Effector CD4-positive, alpha-beta T cell (primary cell): ENCODE results near the gene UBR1.
"Not testable (repeated sequence)": the region's sequence is repeated elsewhere in the genome, so short reads cannot be mapped to it uniquely, and the experiment has no call there.

ENCODE experiments used
- DNase-seq: peaks from one replicate; pipeline ENCODE4 v3.0.0-alpha.2; 2020

Gene UBR1

GRCh38 chr15:42964476-42964875 is 141.4 kb downstream of the UBR1 start:
- no peak for DNase-seq

- no peak for DNase-seq
Observed at GRCh38 chr15:42955518-42955917, 150.3 kb downstream of the UBR1 start.

GRCh38 chr15:42954291-42954690 is 151.5 kb downstream of the UBR1 start:
- no peak for DNase-seq

DNA sequence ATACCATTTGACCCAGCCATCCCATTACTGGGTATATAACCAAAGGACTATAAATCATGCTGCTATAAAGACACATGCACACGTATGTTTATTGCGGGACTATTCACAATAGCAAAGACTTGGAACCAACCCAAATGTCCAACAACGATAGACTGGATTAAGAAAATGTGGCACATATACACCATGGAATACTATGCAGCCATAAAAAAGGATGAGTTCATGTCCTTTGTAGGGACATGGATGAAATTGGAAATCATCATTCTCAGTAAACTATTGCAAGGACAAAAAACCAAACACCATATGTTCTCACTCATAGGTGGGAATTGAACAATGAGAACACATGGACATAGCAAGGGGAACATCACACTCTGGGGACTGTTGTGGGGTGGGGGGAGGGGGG is 156.9 kb downstream of the UBR1 start:
- DNase-seq, result not testable (repeated sequence)

DNA sequence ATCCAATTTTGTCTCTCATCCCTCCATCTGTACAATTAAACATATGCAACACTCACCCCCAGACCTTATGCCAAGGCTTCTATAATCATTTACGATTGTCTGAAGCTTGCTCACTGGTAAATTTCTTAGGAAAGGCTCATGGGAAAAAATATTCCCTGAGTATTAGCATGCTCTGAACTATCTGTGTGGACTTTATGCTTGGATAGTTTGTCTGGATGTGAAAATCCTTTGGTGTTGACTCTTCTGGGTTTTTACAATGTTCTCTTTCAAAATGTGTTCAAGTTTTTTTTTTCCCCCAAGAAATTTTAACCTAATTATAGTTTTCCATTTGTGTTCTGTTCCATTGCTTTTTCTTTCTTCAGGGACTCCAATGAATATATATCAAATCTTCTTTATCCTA is 165.3 kb downstream of the UBR1 start:
- no peak for DNase-seq

DNA sequence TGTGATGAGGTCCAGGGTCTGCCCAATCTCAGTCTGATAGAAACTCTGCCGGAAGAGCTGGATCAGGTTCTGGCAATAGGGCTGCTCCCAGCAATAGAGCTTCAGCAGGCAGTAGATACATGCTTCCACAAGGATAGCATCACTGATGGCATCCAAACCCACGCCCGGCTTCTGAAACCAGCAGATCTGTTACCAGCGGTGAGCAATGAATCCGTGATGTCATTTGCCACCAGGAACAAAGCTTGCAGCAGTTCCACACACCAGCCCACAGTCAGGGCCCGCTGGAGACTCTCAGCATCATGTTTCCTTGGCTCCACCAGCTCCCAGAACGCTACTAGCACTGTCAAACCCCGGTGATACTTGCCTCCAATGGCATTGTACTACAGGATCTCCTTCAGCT is 166.0 kb downstream of the UBR1 start:
- DNase-seq, result no peak

DNA sequence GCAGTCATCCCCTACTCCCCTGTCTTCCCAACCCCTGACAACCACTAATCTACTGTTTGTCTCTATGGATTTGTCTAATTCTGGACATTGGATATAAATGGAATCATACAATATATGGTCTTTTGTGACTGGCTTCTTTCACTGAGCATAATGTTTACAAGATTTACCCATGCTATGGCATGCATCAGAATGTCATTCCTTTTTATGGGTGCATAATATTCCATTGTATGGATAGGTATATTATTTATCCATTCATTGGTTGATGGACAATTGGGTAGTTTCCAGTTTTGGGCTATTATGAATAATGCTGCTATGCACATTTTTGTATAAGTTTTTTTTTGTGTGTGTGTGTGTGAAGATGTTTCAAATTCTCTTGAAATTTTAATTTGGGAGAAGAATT is 168.7 kb downstream of the UBR1 start:
- no peak for DNase-seq

DNA sequence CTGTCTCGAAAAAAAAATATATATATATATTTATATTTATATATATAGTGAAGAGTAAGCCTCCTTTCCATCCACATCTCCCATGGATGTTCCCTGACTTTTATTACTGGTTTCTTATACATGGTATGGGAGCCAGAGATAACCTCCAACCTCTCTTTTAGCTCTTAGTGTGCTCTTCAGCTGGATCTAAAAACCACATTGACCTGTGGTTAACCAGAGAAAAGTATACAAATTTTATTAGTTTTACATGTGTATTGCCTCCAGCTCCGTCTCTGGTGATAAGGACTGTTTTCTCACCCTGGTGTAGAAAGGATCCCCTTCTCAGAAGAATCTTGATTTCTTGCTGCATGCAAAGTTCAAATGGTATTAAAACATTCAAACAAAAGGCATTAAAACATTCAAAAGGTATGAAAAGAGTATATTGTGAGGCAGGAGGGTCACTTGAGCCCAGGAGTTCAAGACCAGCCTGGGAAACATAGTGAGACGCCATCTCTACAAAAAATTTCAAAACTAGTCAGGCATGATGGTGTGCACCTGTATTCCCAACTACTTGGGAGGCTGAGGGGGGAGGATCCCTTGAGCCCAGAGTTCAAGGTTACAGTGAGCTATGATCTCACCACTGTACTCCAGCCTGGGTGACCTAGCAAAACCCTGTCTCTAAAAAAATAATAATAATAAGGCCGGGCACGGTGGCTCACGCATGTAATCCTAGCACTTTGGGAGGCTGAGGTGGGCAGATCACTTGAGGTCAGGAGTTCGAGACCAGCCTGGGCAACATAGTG is 171.8 kb downstream of the UBR1 start:
- DNase-seq, result no peak

GRCh38 chr15:42932833-42933515 is 172.9 kb downstream of the UBR1 start:
- DNase-seq, result no peak

DNA sequence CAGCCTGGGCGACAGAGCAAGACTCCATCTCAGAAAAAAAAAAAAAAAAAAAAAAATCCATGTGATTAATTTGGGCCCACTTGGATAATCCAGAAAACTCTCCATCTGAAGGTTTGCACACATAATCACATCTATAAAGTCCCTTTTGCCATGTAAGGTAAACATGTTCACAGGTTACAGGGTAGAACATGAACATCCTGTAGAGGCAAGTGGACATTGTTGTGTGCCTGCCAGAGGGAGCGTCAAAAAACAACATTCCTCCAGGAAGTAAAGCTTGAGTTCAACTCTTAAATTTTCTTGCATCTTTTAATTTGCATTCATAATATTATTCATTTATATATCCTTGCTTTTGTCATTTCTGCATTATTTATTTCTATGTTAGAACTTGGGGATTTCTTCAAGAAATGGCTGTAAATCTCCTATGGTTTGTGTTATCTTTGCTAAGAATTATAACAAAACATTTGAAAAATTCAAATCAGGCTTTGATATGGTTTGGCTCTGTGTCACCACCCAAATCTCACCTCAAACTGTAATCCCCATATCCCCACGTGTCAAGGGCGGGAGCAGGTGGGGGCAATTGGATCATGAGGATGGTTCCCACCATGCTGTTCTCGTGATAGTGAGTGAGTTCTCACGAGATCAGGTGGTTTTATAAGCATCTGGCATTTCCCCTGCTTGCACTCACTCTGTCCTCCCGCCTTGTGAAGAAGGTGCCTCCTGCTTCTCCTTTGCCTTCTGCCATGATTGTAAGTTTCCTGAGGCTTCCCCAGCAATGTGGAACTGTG is 173.9 kb downstream of the UBR1 start:
- no peak for DNase-seq

DNA sequence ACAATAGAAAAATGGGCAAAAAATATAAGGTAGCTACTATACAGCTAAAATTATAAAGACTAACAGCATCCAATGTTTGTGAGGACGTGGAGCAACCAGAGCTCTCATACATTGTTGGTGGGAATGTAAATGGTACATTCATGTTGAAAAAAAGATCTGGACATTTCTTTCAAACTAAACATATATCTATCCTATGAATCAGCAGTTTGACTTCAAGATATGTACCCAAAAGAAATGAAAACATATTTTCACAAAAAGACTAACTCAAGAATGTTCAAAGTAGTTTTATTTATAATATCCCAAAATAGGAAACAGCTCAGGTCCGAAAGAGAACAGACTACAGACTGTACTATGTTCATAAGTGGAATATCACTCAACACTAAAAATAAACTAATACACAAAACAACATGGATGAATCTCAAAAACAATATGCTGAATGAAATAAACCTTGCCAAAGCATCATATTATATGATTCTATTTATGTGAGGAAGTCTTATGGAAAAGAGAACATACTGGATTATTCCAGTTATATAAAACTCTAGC is 176.5 kb downstream of the UBR1 start:
- DNase-seq, result no peak

- peak; percentile 30 for DNase-seq
Observed at GRCh38 chr15:42921342-42921731, 184.5 kb downstream of the UBR1 start.

GRCh38 chr15:42920519-42921341 is 185.1 kb downstream of the UBR1 start, which contains the start of gene TTBK2:
Gene TTBK2 (minus strand): TSS chr15:42920778. CDS start chr15:42878617, 42,161 bp downstream.
- DNase-seq, result peak; percentile 96

DNA sequence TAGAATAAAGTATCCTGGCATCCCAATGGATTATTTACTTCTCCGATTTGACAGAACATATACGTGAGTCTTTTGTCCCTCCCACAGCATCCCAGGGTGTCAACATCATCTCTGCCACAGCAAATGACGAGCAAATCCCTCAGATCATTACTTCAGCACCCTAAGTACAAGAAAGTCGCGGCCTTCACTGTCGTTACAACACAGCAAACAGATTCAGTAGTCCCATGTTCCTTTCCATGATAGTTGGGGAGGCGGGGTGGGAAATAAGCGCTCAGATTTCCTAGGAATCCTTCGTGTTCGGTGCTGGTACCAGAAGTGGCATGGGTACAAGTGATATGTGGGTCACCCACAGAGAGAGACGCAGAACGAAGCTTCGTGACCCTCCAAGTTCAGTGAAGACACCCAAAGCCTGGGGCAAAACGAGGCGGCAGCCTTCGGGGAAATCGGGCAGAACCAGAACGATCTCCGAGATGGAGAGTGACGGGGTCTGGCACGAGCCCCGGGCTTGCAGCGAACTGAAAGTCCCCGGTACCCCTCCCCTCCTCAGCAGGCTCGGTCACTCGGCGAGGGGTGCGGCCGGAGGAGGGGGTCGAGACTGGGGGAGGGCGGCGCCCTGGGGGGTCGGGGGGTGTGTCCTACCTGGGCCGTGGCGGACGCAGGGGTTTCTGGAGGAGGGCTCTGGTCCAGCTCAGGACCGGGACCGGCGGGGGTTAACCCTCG is 185.9 kb downstream of the UBR1 start:
- DNase-seq, result peak; percentile 28

DNA sequence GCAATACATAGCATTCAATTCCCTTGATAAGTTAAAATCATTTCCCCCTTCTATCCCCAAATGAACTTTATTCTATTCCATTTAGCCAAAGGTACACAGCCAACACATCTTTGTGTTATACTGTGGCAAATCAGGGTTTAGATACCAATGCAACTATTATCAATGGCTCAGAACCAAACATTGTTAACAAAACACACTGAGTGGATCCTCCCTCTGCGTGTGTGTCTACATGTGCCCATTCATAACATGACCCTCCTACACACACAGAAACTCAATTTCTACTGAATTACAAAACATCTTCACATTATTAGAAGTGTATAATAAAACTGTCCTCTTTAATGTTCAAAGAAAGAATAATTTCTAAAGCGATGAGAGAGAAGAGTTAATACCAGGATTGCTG is 186.5 kb downstream of the UBR1 start:
- DNase-seq, result no peak

DNA sequence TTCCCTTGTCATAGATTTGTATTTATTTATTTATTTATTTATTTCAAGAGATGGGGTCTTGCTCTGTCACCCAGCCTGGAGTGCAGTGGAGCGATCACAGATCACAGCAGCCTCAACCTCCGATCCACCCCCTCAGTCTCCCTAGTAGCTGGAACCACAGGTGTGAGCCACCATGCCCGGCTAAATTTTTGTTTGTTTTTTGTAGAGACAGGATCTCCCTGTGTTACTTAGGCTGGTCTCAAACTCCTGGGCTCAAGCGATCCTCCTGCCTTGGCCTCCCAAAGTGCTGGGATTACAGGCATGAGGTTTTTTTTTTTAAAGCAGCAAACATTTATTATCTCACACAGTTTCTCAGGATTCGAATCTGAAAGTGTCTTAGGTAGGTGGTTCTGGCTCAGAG is 187.8 kb downstream of the UBR1 start:
- DNase-seq, result no peak

DNA sequence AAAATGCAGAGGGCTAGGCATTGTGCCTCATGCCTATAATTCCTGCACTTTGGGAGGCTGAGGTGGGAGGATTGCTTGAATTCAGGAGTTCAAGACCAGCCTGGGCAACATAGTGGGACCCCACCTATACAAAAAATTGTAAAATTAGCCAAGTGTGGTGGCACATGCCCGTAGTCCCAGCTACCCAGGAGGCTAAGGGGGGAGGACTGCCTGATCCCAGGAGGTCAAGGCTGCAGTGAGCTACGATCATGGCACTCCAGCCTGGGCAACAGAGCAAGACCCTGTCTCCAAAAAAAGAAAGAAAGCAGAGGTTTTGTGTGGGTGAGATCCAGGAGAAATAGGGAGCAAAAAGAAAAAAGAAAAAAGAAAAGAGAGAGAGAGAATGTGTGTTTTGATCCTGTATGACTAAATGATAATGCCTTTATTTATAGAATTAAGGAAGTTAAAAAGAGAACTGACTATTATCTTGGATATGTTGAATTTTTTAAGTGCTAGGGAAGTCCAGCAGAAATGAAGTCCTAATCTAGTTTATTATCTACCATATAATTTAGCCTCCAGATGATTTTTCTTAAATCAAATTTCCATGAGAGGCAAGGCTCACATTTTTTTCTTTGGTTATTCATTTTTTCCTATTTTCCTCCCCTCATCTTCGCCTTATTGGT is 190.1 kb downstream of the UBR1 start:
- DNase-seq, result no peak

DNA sequence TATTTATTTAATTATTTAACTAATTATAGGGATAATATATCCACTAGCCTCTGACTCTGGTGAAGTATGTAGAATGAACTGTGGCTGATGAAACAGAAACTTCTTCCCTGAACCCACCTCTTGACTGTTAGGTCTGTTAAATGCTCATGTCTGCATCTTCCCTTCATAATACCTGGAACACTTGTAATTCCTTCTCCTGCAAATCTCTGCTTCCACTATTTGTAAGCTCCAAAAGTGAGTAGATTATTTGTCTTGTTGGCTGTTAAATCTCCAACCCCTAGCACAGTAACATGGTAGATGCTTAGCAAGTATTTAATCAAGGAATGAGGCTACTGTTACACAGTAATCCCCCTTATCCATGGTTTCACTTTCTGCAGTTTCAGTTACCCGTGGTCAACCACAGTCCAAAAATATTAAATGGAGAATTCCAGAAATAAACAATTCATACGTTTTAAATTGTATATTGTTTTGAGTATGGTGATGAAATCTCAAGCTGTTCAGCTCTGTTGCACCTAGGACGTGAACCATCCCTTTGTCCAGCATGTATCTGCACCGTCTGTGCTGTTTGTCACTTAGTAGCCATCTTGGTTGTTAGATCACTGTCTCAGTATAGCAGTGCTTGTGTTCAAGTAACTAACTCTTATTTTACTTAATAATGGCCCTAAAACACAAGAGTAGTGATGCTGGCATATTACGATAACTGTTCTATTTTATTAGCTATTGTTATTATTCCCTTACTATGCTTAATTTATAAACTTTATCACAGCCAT is 190.9 kb downstream of the UBR1 start:
- no peak for DNase-seq

DNA sequence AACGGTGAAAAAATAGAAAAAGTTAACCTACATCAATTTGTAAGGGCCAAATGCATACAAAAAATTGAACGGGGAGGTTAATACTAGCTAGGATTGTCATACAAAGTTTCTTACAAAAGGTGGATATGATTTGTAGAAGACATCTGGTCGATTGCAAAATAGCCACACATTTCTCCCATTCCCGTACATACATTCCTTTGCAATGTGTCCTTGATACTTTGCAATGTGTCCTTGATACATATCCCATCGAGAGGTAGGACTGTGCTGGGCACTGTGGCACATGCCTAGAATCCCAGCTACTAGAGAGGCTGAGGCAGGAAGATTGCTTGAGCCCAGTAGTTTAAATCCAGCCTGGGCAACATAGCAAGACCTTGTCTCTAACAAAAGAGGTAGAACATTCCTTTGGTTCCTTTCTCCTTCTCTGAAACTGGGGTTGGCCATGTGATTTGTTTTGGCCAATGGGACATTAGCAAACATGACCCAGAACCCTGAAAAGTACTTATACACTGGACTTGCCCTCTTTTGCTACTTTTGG is 194.7 kb downstream of the UBR1 start:
- DNase-seq, result no peak

GRCh38 chr15:42908538-42908937 is 197.3 kb downstream of the UBR1 start:
- no peak for DNase-seq
